ENCODE results near the gene SLC1A4.
A peak's percentile ranks its signal among the peaks of the same experiment; 100 is the strongest.

Gene SLC1A4

DNA sequence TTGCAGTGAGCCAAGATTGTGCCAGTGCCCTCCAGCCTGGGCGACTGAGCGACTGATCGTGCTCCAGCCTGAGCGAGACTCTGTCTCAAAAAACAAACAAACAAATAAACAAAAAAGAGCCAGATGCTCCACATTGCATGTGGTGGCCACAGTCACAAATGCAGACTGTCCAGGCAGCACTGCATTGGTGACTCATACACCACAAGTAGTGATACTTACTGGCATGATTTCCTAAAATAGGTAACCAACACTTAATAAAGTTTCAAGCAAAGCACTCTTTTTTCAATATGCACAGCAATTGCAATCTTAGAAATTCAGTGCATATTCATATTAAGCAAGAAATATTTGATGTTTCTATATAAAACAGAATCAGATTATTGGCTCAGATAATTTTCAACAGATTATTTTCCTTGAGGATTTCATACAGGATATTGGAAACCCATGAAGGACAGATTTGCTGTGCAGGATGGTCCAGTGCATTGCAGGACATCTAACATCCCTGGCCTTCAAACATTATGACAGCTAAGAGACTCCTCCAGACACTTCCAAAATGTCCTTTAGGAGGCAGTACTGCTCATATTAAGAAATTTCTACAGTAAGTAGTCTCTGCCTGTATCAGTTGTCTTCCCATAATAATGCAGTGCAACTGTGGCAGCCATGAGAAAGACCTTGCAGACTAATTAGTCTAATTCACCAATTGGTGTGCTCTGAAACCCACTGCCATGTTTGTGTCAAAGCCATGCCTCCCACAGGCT is 10.5 kb upstream of the SLC1A4 start:
- Histone ChIP-seq H3K9ac (ENCODE audit: low read length in 5 of 5) (no peak overlapping the region), H3K9me3 (ENCODE audit: control insufficient read depth in 5 of 5, low read length in 5 of 5) (no peaks in the 10 kb centered on the region), H3K4me1 (ENCODE audit: control insufficient read depth in 5 of 5, insufficient read depth in 5 of 5, low read length in 5 of 5) (peaks cover 0 to 25% (median 14%) of the 10 kb centered on the region in 5 donors), H3K27ac (ENCODE audit: low read depth, low read length) (no peak overlapping the region), H3K27me3 (ENCODE audit: control insufficient read depth in 5 of 5, insufficient read depth in 4 of 5, low read length in 5 of 5) (no peaks in the 10 kb centered on the region), H3K4me3 (ENCODE audit: low read depth in 1 of 5, low read length in 5 of 5) (peak overlapping the region in 1 of 5 donors; percentile 30), H3K36me3 (ENCODE audit: control insufficient read depth in 5 of 5, insufficient read depth in 5 of 5, low read length in 5 of 5) (no peaks in the 10 kb centered on the region)

DNA sequence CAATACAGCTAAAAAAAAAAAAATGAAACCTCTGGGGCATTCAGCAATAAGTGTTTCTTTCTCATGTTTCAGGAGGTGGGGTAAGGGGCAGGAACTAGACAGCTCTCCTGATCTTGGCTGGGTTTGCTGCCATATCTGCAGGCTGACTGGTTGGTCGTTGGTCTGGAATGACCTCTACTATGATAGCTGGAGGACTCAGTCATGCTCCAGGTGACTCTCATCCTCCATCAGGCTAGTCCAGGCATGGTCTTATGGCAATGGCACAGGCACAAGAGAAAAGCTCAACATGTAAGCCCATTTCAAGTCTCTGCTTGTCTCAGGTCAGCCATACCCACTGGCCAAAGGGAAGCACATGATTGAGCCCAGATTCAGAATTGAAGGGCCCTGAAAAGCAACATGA is 9.5 kb upstream of the SLC1A4 start:
- Histone ChIP-seq H3K36me3 (ENCODE audit: control insufficient read depth in 5 of 5, insufficient read depth in 5 of 5, low read length in 5 of 5) (no peaks in the 10 kb centered on the region), H3K4me3 (ENCODE audit: low read depth in 1 of 5, low read length in 5 of 5) (no peak overlapping the region), H3K27me3 (ENCODE audit: control insufficient read depth in 5 of 5, insufficient read depth in 4 of 5, low read length in 5 of 5) (no peaks in the 10 kb centered on the region), H3K9me3 (ENCODE audit: control insufficient read depth in 5 of 5, low read length in 5 of 5) (no peaks in the 10 kb centered on the region), H3K4me1 (ENCODE audit: control insufficient read depth in 5 of 5, insufficient read depth in 5 of 5, low read length in 5 of 5) (peaks cover 0 to 23% (median 13%) of the 10 kb centered on the region in 5 donors), H3K27ac (ENCODE audit: low read depth, low read length) (no peak overlapping the region), H3K9ac (ENCODE audit: low read length in 5 of 5) (no peak overlapping the region)

DNA sequence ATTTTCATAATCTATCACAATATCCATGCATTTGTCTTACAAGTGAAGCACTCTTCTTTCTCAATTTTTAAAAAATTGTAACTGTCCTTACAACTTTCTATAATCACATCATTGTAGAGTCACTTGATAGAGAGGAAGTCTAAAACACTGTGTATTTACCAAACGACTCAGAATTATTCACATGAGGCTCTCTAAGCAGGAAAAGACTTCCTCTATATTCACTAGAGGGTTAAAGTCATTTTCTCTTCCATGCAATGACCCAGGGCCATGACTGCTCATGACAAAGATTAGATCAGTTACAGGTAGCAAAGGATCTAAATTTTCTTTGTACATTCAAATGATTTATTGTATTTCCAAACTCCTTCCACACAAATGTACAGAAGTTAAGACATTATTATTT is 9.0 kb upstream of the SLC1A4 start:
- no peak overlapping the region for H3K4me3 ChIP-seq (ENCODE audit: low read depth in 1 of 5, low read length in 5 of 5)
- H3K9ac ChIP-seq (ENCODE audit: low read length in 5 of 5), result no peak overlapping the region

DNA sequence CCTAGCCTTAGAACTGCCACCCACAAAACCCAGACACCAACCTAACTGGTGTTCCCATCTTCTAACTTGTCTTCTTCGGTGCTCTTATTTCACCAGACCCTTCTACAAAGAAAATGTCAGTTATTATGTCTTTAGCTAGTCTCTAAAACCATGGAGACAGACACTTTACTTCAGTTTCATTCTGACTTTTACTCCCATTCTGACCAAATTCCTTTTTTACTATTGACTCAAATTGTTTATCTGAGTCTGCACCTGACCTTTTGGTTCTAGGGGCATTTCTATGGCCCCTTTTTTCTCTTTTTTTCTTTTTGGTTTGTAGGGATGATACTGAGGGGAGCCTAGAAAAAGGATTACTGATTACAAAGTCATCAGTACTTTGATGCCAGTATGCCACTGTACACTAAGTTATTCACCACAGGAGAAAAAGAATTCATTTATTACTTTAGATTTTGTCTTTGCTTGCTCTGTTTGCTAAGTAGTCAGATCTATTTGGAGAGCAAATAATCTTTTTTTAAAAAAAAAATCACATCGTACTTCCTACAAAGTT is 6.8 kb upstream of the SLC1A4 start:
- no peak overlapping the region for H3K9ac ChIP-seq (ENCODE audit: low read length in 5 of 5)
- no peaks in the 10 kb centered on the region for H3K36me3 ChIP-seq (ENCODE audit: control insufficient read depth in 5 of 5, insufficient read depth in 5 of 5, low read length in 5 of 5)
- H3K4me1 ChIP-seq (ENCODE audit: control insufficient read depth in 5 of 5, insufficient read depth in 5 of 5, low read length in 5 of 5), result peaks cover 0 to 18% (median 4%) of the 10 kb centered on the region in 5 donors
- H3K27ac ChIP-seq (ENCODE audit: low read depth, low read length), result no peak overlapping the region
- no peaks in the 10 kb centered on the region for H3K9me3 ChIP-seq (ENCODE audit: control insufficient read depth in 5 of 5, low read length in 5 of 5)
- no peak overlapping the region for H3K4me3 ChIP-seq (ENCODE audit: low read depth in 1 of 5, low read length in 5 of 5)
- H3K27me3 ChIP-seq (ENCODE audit: control insufficient read depth in 5 of 5, insufficient read depth in 4 of 5, low read length in 5 of 5), result no peaks in the 10 kb centered on the region

More for the DNA sequence above, 9.0 kb upstream of the SLC1A4 start:
- H3K36me3 ChIP-seq (ENCODE audit: control insufficient read depth in 5 of 5, insufficient read depth in 5 of 5, low read length in 5 of 5), result no peaks in the 10 kb centered on the region
- no peak overlapping the region for H3K27ac ChIP-seq (ENCODE audit: low read depth, low read length)
- H3K27me3 ChIP-seq (ENCODE audit: control insufficient read depth in 5 of 5, insufficient read depth in 4 of 5, low read length in 5 of 5), result no peaks in the 10 kb centered on the region
- H3K4me1 ChIP-seq (ENCODE audit: control insufficient read depth in 5 of 5, insufficient read depth in 5 of 5, low read length in 5 of 5), result peaks cover 0 to 19% (median 8%) of the 10 kb centered on the region in 5 donors
- H3K9me3 ChIP-seq (ENCODE audit: control insufficient read depth in 5 of 5, low read length in 5 of 5), result no peaks in the 10 kb centered on the region

DNA sequence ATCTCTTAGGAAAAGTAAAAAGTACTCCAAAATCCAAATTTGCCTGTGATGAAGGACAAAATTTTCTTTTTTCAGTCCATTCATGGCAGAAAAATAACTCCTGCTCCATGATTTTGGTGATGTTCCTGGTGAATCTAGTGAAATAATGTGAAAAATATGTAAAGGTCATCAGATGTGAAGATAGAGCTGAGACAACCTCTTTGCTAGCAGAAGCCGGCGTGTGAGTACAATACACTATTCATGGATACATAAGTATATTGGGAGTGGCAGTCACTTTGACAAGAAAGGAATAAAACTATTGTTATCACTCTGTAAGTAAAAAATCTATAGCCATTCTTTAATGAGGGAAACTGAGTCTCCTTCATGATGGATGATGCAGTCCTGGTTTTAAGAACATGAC is 6.3 kb upstream of the SLC1A4 start:
- no peak overlapping the region for H3K9ac ChIP-seq (ENCODE audit: low read length in 5 of 5)
- no peaks in the 10 kb centered on the region for H3K9me3 ChIP-seq (ENCODE audit: control insufficient read depth in 5 of 5, low read length in 5 of 5)
- no peak overlapping the region for H3K4me3 ChIP-seq (ENCODE audit: low read depth in 1 of 5, low read length in 5 of 5)
- no peaks in the 10 kb centered on the region for H3K27me3 ChIP-seq (ENCODE audit: control insufficient read depth in 5 of 5, insufficient read depth in 4 of 5, low read length in 5 of 5)
- H3K4me1 ChIP-seq (ENCODE audit: control insufficient read depth in 5 of 5, insufficient read depth in 5 of 5, low read length in 5 of 5), result peaks cover 0 to 20% (median 6%) of the 10 kb centered on the region in 5 donors
- H3K36me3 ChIP-seq (ENCODE audit: control insufficient read depth in 5 of 5, insufficient read depth in 5 of 5, low read length in 5 of 5), result no peaks in the 10 kb centered on the region
- H3K27ac ChIP-seq (ENCODE audit: low read depth, low read length), result no peak overlapping the region

DNA sequence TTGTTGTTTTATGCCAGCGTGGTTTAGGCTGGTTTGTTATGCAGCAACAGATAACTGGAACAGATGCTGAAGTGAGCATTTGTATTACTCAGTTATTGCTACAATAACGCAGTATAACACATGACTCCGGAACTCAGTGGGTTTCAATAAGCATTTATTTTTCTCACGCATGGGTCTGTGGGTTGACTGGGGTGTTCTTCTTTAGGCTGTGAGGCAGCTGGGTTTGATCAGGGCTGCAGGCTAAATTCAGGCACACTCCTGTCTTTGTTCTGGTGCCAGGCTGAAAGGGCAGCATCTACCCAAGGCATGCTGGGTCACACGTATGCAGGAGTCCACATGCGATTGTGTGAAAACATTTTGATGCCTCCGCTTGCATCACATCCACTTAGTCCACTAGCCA is 3.8 kb upstream of the SLC1A4 start:
- no peaks in the 10 kb centered on the region for H3K36me3 ChIP-seq (ENCODE audit: control insufficient read depth in 5 of 5, insufficient read depth in 5 of 5, low read length in 5 of 5)
- H3K27ac ChIP-seq (ENCODE audit: low read depth, low read length), result no peak overlapping the region
- no peak overlapping the region for H3K4me3 ChIP-seq (ENCODE audit: low read depth in 1 of 5, low read length in 5 of 5)

DNA sequence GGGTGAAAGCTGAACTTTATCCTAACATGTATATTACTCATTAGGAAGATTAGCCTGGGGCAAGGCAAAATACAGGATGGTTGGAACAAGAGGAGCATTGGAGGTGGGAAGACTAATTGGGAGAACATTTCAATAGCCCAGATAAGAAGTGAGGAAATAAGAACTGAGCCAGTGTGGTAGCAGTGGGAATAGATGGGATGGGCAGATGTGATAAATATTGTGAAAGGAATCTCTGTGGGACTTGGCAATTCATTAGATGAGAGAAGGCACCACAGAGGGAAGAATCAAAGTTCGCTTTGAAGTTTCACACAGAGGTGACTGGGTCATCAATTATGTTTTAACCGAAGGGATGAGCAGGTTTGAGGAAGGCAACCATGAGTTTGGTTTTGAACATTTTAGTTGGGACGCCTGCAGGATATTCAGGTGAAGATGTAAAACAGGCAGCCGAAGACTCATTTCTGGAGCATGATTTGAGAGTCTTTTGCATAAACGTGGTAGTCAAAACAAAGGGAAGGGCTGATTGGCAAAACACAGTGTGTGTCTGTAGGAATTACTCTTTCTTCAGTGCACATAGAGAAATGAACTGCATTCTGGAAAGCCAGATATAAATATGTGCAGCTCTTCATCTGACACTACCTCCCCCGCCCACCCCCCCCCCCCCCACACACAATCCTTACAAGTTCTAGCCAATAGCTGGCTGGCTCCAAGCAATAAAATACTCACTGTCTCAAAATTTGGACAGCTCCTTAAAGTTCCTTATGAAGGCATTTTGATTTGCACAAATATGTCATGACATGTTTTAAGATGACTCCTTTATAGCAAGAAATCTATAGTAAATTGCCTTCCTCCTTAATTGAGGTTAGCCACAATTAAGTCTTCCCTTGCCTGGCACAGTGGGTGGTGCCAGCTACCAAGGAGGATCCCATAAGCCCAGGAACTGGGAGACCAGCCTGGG is 1.9 kb upstream of the SLC1A4 start:
- no peaks in the 10 kb centered on the region for H3K9me3 ChIP-seq (ENCODE audit: control insufficient read depth in 5 of 5, low read length in 5 of 5)
- H3K9ac ChIP-seq (ENCODE audit: low read length in 5 of 5), result no peak overlapping the region
- peak overlapping the region in 3 of 5 donors; percentile 29 to 84 (median 79) for H3K4me3 ChIP-seq (ENCODE audit: low read depth in 1 of 5, low read length in 5 of 5)
- no peak overlapping the region for H3K27ac ChIP-seq (ENCODE audit: low read depth, low read length)
- H3K36me3 ChIP-seq (ENCODE audit: control insufficient read depth in 5 of 5, insufficient read depth in 5 of 5, low read length in 5 of 5), result no peaks in the 10 kb centered on the region
- no peaks in the 10 kb centered on the region for H3K27me3 ChIP-seq (ENCODE audit: control insufficient read depth in 5 of 5, insufficient read depth in 4 of 5, low read length in 5 of 5)
- peaks cover 0 to 28% (median 21%) of the 10 kb centered on the region in 5 donors for H3K4me1 ChIP-seq (ENCODE audit: control insufficient read depth in 5 of 5, insufficient read depth in 5 of 5, low read length in 5 of 5)

More for the DNA sequence above, 3.8 kb upstream of the SLC1A4 start:
- H3K9ac ChIP-seq (ENCODE audit: low read length in 5 of 5), result no peak overlapping the region
- H3K9me3 ChIP-seq (ENCODE audit: control insufficient read depth in 5 of 5, low read length in 5 of 5), result no peaks in the 10 kb centered on the region
- no peaks in the 10 kb centered on the region for H3K27me3 ChIP-seq (ENCODE audit: control insufficient read depth in 5 of 5, insufficient read depth in 4 of 5, low read length in 5 of 5)
- peaks cover 0 to 24% (median 18%) of the 10 kb centered on the region in 5 donors for H3K4me1 ChIP-seq (ENCODE audit: control insufficient read depth in 5 of 5, insufficient read depth in 5 of 5, low read length in 5 of 5)

DNA sequence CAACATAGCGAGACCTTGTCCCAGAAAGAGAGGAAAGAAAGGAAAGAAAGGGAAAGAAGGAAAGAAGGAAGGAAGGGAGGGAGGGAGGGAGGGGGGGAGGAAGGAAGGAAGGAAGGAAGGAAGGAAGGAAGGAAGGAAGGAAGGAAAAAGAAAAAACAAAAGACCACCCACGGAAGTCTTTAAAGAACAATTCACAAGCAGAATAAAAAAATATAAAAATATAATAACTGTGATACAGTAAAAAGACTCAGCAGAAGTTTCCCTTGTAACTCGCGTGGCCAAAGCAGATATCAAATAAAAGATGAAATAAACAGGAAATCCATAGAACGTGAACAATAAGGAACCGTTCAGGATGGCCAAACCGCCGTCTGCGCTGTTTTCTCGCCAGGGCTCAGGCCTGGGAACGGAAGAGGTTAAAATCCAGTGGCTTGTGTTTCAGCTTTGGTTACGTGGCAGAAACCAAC is 1.2 kb upstream of the SLC1A4 start:
- Histone ChIP-seq H3K36me3 (ENCODE audit: control insufficient read depth in 5 of 5, insufficient read depth in 5 of 5, low read length in 5 of 5) (no peaks in the 10 kb centered on the region), H3K4me3 (ENCODE audit: low read depth in 1 of 5, low read length in 5 of 5) (peak overlapping the region; percentile 76 to 84 (median 79)), H3K27ac (ENCODE audit: low read depth, low read length) (peak overlapping the region; percentile 84), H3K9me3 (ENCODE audit: control insufficient read depth in 5 of 5, low read length in 5 of 5) (no peaks in the 10 kb centered on the region), H3K27me3 (ENCODE audit: control insufficient read depth in 5 of 5, insufficient read depth in 4 of 5, low read length in 5 of 5) (no peaks in the 10 kb centered on the region), H3K9ac (ENCODE audit: low read length in 5 of 5) (peak overlapping the region; percentile 44 to 77 (median 71)), H3K4me1 (ENCODE audit: control insufficient read depth in 5 of 5, insufficient read depth in 5 of 5, low read length in 5 of 5) (peaks cover 0 to 28% (median 21%) of the 10 kb centered on the region in 5 donors)

DNA sequence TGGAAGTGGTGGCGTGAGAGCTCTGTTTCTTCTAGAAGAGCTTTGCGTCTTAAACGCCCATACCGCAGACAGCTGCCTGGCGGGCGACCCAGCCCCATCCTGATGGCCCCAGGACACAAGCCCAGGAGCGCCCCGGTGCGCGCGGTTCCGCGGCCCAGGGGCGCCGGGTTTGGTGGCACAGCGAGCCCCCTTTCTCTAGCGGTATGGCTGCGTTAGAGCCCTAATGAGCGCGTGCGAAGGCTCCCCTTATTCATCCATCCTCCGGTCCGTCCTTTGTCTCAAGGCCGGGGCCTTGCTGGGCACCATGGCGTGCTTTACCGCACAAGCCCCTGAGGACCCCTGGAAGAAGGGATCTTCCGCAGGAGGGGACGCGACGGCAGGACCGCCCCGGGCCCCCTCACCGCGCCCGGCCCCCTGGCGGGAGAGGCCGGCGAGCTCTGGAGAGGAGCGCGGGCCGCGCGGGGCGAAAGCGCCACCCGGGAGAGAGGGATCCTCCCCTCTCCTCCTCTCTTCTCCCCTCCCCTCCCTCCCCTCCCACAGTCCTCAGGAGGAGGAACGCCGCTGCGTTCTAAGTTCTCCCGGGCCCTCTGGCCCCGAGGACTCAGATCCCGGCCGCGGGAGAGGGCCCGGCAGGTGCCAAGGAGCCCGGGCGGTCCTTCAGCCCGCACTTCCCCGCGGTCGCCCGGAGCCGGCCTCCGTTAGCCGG is 626 bp upstream of the SLC1A4 start:
- no peaks in the 10 kb centered on the region for H3K36me3 ChIP-seq (ENCODE audit: control insufficient read depth in 5 of 5, insufficient read depth in 5 of 5, low read length in 5 of 5)
- no peaks in the 10 kb centered on the region for H3K9me3 ChIP-seq (ENCODE audit: control insufficient read depth in 5 of 5, low read length in 5 of 5)
- H3K4me3 ChIP-seq (ENCODE audit: low read depth in 1 of 5, low read length in 5 of 5), result peak overlapping the region; percentile 76 to 84 (median 79)
- peaks cover 0 to 28% (median 21%) of the 10 kb centered on the region in 5 donors for H3K4me1 ChIP-seq (ENCODE audit: control insufficient read depth in 5 of 5, insufficient read depth in 5 of 5, low read length in 5 of 5)
- H3K27me3 ChIP-seq (ENCODE audit: control insufficient read depth in 5 of 5, insufficient read depth in 4 of 5, low read length in 5 of 5), result no peaks in the 10 kb centered on the region
- peak overlapping the region; percentile 84 for H3K27ac ChIP-seq (ENCODE audit: low read depth, low read length)
- H3K9ac ChIP-seq (ENCODE audit: low read length in 5 of 5), result peak overlapping the region; percentile 44 to 77 (median 71)
